ENCODE results near the gene BCL2.

The BCL2 gene

DNA sequence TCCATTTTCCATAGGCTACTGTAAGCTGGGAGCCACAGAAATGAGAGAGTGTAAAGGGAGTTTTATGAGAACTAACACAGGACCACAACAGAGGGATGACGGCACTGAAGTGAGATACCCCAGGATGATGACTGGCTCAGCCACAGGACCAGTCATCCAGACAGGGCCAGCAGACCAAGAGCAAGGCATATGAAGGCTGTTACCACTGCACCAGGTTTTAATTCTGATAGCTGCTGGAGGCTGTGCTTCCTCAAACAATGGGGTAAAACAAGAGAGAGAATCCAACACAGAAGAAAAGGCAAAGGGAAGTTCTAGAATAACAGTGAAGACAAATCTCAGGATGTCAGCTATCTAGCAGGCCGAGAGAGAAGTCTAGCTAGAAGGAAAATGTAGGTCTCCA, 94.9 kb downstream of the BCL2 start:
- Histone ChIP-seq H3K4me1 (ENCODE audit: control extremely low read depth in 1 of 4, control insufficient read depth in 4 of 4, insufficient read depth in 4 of 4, low read length in 3 of 4) (peaks cover 0 to 18% (median 14%) of the 10 kb centered on the region in 4 experiments), H3K27me3 (replicated peaks in 2 of 5; ENCODE audit: control insufficient read depth in 4 of 5, insufficient read depth in 5 of 5, low read length in 4 of 5) (no peaks in the 10 kb centered on the region), H3K27ac (ENCODE audit: insufficient read depth in 1 of 2, low read depth in 1 of 2, low read length in 2 of 2, poor library complexity in 1 of 2, severe bottlenecking in 2 of 2) (peak overlapping the region in 1 of 2 experiments; percentile 44), H3K4me3 (ENCODE audit: control insufficient read depth in 1 of 7, extremely low read depth in 1 of 7, insufficient read depth in 4 of 7, low read depth in 2 of 7, low read length in 6 of 7) (no peak overlapping the region), H3K36me3 (ENCODE audit: control insufficient read depth in 4 of 4, insufficient read depth in 4 of 4, low read length in 3 of 4) (peaks cover 0 to 7% (median 6%) of the 10 kb centered on the region in 4 experiments), H3K9me3 (ENCODE audit: control extremely low read depth in 1 of 5, control insufficient read depth in 4 of 5, insufficient read depth in 2 of 5, low read depth in 1 of 5, low read length in 4 of 5) (peaks cover 3 to 21% (median 8%) of the 10 kb centered on the region in 5 experiments)
- CTCF ChIA-PET: interaction anchor here (1.1 to 1.2 kb wide), 2 partner anchors 13 to 70 kb away, joined by 3 read pairs; no protein-coding TSS in a partner anchor
- POLR2A ChIA-PET: interaction anchor here (0.8 kb wide), 1 partner anchor 10 kb away, joined by 4 read pairs; no protein-coding TSS in a partner anchor
- 100% methylated on average over 1 of the region's 2 CpGs for WGBS (ENCODE audit: insufficient coverage)
- peak in 2 of 3 donors; percentile 35 to 45 for DNase-seq

- WGBS (ENCODE audit: insufficient coverage): 0% methylated on average over 1 of the region's 2 CpGs
- peaks cover 3 to 21% (median 8%) of the 10 kb centered on the region in 5 experiments for H3K9me3 ChIP-seq (ENCODE audit: control extremely low read depth in 1 of 5, control insufficient read depth in 4 of 5, insufficient read depth in 2 of 5, low read depth in 1 of 5, low read length in 4 of 5)
- H3K27ac ChIP-seq (ENCODE audit: insufficient read depth in 1 of 2, low read depth in 1 of 2, low read length in 2 of 2, poor library complexity in 1 of 2, severe bottlenecking in 2 of 2): peak overlapping the region in 1 of 2 experiments; percentile 0
- no peaks in the 10 kb centered on the region for H3K27me3 ChIP-seq (replicated peaks in 2 of 5; ENCODE audit: control insufficient read depth in 4 of 5, insufficient read depth in 5 of 5, low read length in 4 of 5)
- peaks cover 0 to 18% (median 12%) of the 10 kb centered on the region in 4 experiments for H3K4me1 ChIP-seq (ENCODE audit: control extremely low read depth in 1 of 4, control insufficient read depth in 4 of 4, insufficient read depth in 4 of 4, low read length in 3 of 4)
- POLR2A ChIA-PET: interaction anchor here (0.8 kb wide), 1 partner anchor 11 kb away, joined by 4 read pairs; no protein-coding TSS in a partner anchor
- peak in 1 of 3 donors; percentile 31 for DNase-seq
- H3K36me3 ChIP-seq (ENCODE audit: control insufficient read depth in 4 of 4, insufficient read depth in 4 of 4, low read length in 3 of 4): peaks cover 0 to 7% (median 5%) of the 10 kb centered on the region in 4 experiments
- CTCF ChIA-PET: interaction anchor here (0.6 to 1.2 kb wide), 3 partner anchors 13 to 78 kb away, joined by 3 read pairs; no protein-coding TSS in a partner anchor
- H3K4me3 ChIP-seq (ENCODE audit: control insufficient read depth in 1 of 7, extremely low read depth in 1 of 7, insufficient read depth in 4 of 7, low read depth in 2 of 7, low read length in 6 of 7): no peak overlapping the region
These were observed 95.7 kb downstream of the BCL2 start for GRCh38 chr18:63223837-63224236.

GRCh38 chr18:63220903-63221302, 98.7 kb downstream of the BCL2 start:
- H3K9me3 ChIP-seq (ENCODE audit: control extremely low read depth in 1 of 5, control insufficient read depth in 4 of 5, insufficient read depth in 2 of 5, low read depth in 1 of 5, low read length in 4 of 5): peaks cover 0 to 5% (median 3%) of the 10 kb centered on the region in 5 experiments
- ChIA-PET POLR2A (no interaction called here), CTCF (interaction anchor here (1.3 to 2.0 kb wide), 3 partner anchors 9 to 97 kb away, joined by 3 to 6 read pairs (median 3); no protein-coding TSS in a partner anchor)
- H3K27me3 ChIP-seq (replicated peaks in 2 of 5; ENCODE audit: control insufficient read depth in 4 of 5, insufficient read depth in 5 of 5, low read length in 4 of 5): no peaks in the 10 kb centered on the region
- peaks cover 0 to 33% (median 21%) of the 10 kb centered on the region in 4 experiments for H3K4me1 ChIP-seq (ENCODE audit: control extremely low read depth in 1 of 4, control insufficient read depth in 4 of 4, insufficient read depth in 4 of 4, low read length in 3 of 4)
- no peak for DNase-seq
- no peak overlapping the region for H3K4me3 ChIP-seq (ENCODE audit: control insufficient read depth in 1 of 7, extremely low read depth in 1 of 7, insufficient read depth in 4 of 7, low read depth in 2 of 7, low read length in 6 of 7)
- 78% methylated on average over 2 of the region's 2 CpGs for WGBS (ENCODE audit: insufficient coverage)
- peaks cover 0 to 9% (median 2%) of the 10 kb centered on the region in 4 experiments for H3K36me3 ChIP-seq (ENCODE audit: control insufficient read depth in 4 of 4, insufficient read depth in 4 of 4, low read length in 3 of 4)
- no peak overlapping the region for H3K27ac ChIP-seq (ENCODE audit: insufficient read depth in 1 of 2, low read depth in 1 of 2, low read length in 2 of 2, poor library complexity in 1 of 2, severe bottlenecking in 2 of 2)

GRCh38 chr18:63218472-63218871, 101.1 kb downstream of the BCL2 start:
- no peak overlapping the region for H3K27ac ChIP-seq (ENCODE audit: insufficient read depth in 1 of 2, low read depth in 1 of 2, low read length in 2 of 2, poor library complexity in 1 of 2, severe bottlenecking in 2 of 2)
- no peaks in the 10 kb centered on the region for H3K27me3 ChIP-seq (replicated peaks in 2 of 5; ENCODE audit: control insufficient read depth in 4 of 5, insufficient read depth in 5 of 5, low read length in 4 of 5)
- peaks cover 0 to 3% (median 0%) of the 10 kb centered on the region in 4 experiments for H3K36me3 ChIP-seq (ENCODE audit: control insufficient read depth in 4 of 4, insufficient read depth in 4 of 4, low read length in 3 of 4)
- CTCF ChIA-PET: no interaction called here
- peaks cover under 1 to 28% (median 12%) of the 10 kb centered on the region in 4 experiments for H3K4me1 ChIP-seq (ENCODE audit: control extremely low read depth in 1 of 4, control insufficient read depth in 4 of 4, insufficient read depth in 4 of 4, low read length in 3 of 4)
- no peak overlapping the region for H3K4me3 ChIP-seq (ENCODE audit: control insufficient read depth in 1 of 7, extremely low read depth in 1 of 7, insufficient read depth in 4 of 7, low read depth in 2 of 7, low read length in 6 of 7)
- POLR2A ChIA-PET: no interaction called here
- no peaks in the 10 kb centered on the region for H3K9me3 ChIP-seq (ENCODE audit: control extremely low read depth in 1 of 5, control insufficient read depth in 4 of 5, insufficient read depth in 2 of 5, low read depth in 1 of 5, low read length in 4 of 5)
- DNase-seq: no peak

GRCh38 chr18:63216516-63217311, 102.9 kb downstream of the BCL2 start:
- CTCF ChIA-PET: interaction anchor here (1.0 kb wide), 1 partner anchor 13 kb away, joined by 3 read pairs; no protein-coding TSS in a partner anchor
- WGBS (ENCODE audit: insufficient coverage): 30% methylated on average over 6 of the region's 9 CpGs

DNA sequence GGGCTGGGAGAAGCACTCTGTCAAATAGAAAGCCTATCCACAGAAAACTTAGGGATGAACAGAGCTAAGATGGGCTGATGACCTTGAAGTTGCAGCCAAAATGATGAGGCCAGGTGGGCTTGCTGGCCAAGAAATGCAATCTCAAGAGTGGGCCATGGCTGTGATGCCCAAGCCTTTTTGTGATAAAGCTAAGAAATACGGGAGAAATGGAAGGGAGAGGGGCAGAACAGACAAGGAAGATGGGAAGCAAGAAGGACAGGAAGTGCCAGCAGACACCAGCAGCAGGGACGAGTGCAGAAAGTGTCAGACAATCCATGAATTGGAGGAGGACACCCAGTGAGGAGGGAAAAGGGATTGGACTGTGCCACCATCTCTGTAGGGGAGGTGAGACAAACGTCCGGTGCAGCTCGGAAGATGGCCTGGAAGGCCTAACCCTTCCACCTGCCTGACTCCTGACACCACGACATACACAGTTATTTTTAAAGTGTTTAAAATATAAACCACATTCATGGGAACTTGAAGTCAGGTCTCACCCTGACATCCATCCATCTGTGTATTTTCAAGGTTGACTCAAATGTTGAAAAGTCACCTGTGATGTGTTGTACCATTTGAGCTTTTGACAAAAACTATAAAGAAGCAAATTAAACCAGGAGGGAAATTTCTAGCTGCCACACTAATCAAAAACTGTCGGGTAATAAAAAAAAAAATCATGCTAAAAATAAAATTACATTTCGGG, 105.5 kb downstream of the BCL2 start:
- Histone ChIP-seq H3K4me1 (ENCODE audit: control extremely low read depth in 1 of 4, control insufficient read depth in 4 of 4, insufficient read depth in 4 of 4, low read length in 3 of 4) (peaks cover 8 to 54% (median 13%) of the 10 kb centered on the region in 4 experiments), H3K9me3 (ENCODE audit: control extremely low read depth in 1 of 5, control insufficient read depth in 4 of 5, insufficient read depth in 2 of 5, low read depth in 1 of 5, low read length in 4 of 5) (no peaks in the 10 kb centered on the region), H3K4me3 (ENCODE audit: control insufficient read depth in 1 of 7, extremely low read depth in 1 of 7, insufficient read depth in 4 of 7, low read depth in 2 of 7, low read length in 6 of 7) (no peak overlapping the region), H3K27ac (ENCODE audit: insufficient read depth in 1 of 2, low read depth in 1 of 2, low read length in 2 of 2, poor library complexity in 1 of 2, severe bottlenecking in 2 of 2) (no peak overlapping the region), H3K27me3 (replicated peaks in 2 of 5; ENCODE audit: control insufficient read depth in 4 of 5, insufficient read depth in 5 of 5, low read length in 4 of 5) (no peaks in the 10 kb centered on the region), H3K36me3 (ENCODE audit: control insufficient read depth in 4 of 4, insufficient read depth in 4 of 4, low read length in 3 of 4) (peaks cover 0 to 9% (median 2%) of the 10 kb centered on the region in 4 experiments)
- WGBS (ENCODE audit: insufficient coverage): 92% methylated on average over 2 of the region's 8 CpGs
- CTCF ChIA-PET: interaction anchor here (1.2 to 1.5 kb wide), 2 partner anchors 9 to 61 kb away, joined by 3 read pairs; no protein-coding TSS in a partner anchor
- DNase-seq: no peak
- POLR2A ChIA-PET: no interaction called here

More at GRCh38 chr18:63216516-63217311, 102.9 kb downstream of the BCL2 start:
- Histone ChIP-seq H3K9me3 (ENCODE audit: control extremely low read depth in 1 of 5, control insufficient read depth in 4 of 5, insufficient read depth in 2 of 5, low read depth in 1 of 5, low read length in 4 of 5) (no peaks in the 10 kb centered on the region), H3K36me3 (ENCODE audit: control insufficient read depth in 4 of 4, insufficient read depth in 4 of 4, low read length in 3 of 4) (peaks cover 0 to 3% (median 0%) of the 10 kb centered on the region in 4 experiments), H3K27ac (ENCODE audit: insufficient read depth in 1 of 2, low read depth in 1 of 2, low read length in 2 of 2, poor library complexity in 1 of 2, severe bottlenecking in 2 of 2) (no peak overlapping the region), H3K27me3 (replicated peaks in 2 of 5; ENCODE audit: control insufficient read depth in 4 of 5, insufficient read depth in 5 of 5, low read length in 4 of 5) (no peaks in the 10 kb centered on the region), H3K4me1 (ENCODE audit: control extremely low read depth in 1 of 4, control insufficient read depth in 4 of 4, insufficient read depth in 4 of 4, low read length in 3 of 4) (peaks cover 4 to 38% (median 11%) of the 10 kb centered on the region in 4 experiments), H3K4me3 (ENCODE audit: control insufficient read depth in 1 of 7, extremely low read depth in 1 of 7, insufficient read depth in 4 of 7, low read depth in 2 of 7, low read length in 6 of 7) (peak overlapping the region in 1 of 7 experiments; percentile 28)
- POLR2A ChIA-PET: no interaction called here
- no peak for DNase-seq

Data from common myeloid progenitor, CD34-positive (primary cell).